ENCODE measurements around the gene DNASE2. TPM values are rescaled to one million over a fixed set of nuclear protein-coding genes. Genes with fewer than 3 reads are reported as not detected.

The DNASE2 gene
- total RNA-seq, 1 donor from 2014 or later, result 47.3 TPM

DNA sequence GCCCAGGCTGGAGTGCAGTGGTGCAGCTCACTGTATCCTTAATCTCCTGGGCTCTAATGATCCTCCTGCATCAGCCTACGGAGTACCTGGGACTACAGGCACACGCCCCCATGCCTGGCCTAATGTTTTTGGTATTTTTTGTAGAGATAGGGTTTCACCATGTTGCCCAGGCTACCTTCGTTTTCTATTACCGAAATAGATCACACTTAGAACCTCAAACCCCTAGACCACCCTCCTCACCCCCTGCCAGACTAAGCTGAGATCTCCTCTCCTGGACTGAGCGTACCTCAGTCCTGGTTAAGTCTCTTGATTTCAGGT is 5.4 kb upstream of the DNASE2 start:
- H3K36me3 Mint-ChIP-seq (ENCODE audit: unreplicated experiment), result no peaks in the 10 kb centered on the region
- no peak overlapping the region for H3K4me3 Mint-ChIP-seq (ENCODE audit: unreplicated experiment)
- no peaks in the 10 kb centered on the region for H3K9me3 Mint-ChIP-seq (ENCODE audit: unreplicated experiment)
- H3K27me3 Mint-ChIP-seq (ENCODE audit: unreplicated experiment), result peaks cover 25% of the 10 kb centered on the region
- no peak for DNase-seq (ENCODE audit: extremely low spot score, unreplicated experiment)
- H3K4me1 Mint-ChIP-seq (ENCODE audit: unreplicated experiment), result peaks cover 16% of the 10 kb centered on the region
- H3K27ac Mint-ChIP-seq (ENCODE audit: unreplicated experiment), result no peak overlapping the region
- TF ChIP-seq, protein P1, sequence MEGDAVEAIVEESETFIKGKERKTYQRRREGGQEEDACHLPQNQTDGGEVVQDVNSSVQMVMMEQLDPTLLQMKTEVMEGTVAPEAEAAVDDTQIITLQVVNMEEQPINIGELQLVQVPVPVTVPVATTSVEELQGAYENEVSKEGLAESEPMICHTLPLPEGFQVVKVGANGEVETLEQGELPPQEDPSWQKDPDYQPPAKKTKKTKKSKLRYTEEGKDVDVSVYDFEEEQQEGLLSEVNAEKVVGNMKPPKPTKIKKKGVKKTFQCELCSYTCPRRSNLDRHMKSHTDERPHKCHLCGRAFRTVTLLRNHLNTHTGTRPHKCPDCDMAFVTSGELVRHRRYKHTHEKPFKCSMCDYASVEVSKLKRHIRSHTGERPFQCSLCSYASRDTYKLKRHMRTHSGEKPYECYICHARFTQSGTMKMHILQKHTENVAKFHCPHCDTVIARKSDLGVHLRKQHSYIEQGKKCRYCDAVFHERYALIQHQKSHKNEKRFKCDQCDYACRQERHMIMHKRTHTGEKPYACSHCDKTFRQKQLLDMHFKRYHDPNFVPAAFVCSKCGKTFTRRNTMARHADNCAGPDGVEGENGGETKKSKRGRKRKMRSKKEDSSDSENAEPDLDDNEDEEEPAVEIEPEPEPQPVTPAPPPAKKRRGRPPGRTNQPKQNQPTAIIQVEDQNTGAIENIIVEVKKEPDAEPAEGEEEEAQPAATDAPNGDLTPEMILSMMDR (IDR thresholded peaks at IDR 0.05), result no peak

DNA sequence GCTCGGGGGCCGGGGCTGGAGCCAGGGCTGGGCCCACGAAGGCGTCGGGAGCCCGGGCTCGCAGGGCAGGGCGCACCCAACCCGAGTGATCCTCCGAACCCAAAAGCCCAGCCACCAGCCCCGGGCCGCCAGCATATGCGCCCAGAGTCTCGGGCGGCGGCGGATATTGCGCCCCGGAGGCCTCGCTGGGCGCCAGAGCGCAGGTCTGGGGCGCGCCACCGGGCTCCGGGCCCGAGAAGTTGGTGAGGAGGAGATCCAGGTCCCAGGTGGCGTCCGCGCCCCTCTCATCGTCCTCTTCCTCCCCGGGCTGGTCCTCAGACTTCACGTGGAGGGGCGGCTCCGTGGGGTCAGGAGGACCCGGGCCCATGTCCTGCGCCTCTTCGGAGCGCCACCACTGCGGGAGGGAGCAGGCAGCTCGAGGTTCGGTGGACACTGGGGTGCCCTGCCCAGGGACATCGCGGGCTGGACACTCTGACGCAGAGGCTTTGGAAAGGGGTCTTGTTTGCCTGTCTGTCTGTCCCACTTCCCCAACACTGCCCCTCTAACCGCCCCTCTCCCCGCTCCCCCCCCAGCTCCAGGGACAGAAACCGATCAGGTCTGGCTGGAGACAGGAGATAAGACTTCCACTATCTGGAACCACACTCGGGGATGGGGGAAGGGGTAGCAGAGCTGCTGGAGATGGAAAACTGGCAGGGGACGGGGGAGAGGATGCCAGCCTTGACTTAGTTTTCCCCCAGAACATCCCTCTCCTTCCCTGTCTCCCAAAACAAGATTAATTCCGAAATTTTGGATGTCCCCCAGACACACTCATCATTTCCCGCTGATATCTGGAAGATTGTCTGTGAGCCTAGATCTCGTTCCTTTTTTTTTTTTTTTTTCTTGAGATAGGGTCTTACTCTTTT is 4.8 kb upstream of the DNASE2 start:
- DNase-seq (ENCODE audit: extremely low spot score, unreplicated experiment), result no peak
- Mint-ChIP-seq H3K4me3 (ENCODE audit: unreplicated experiment) (no peak overlapping the region), H3K36me3 (ENCODE audit: unreplicated experiment) (no peaks in the 10 kb centered on the region), H3K27me3 (ENCODE audit: unreplicated experiment) (peaks cover 25% of the 10 kb centered on the region), H3K4me1 (ENCODE audit: unreplicated experiment) (peaks cover 13% of the 10 kb centered on the region), H3K27ac (ENCODE audit: unreplicated experiment) (no peak overlapping the region), H3K9me3 (ENCODE audit: unreplicated experiment) (no peaks in the 10 kb centered on the region)
- TF ChIP-seq, protein P1 (IDR thresholded peaks at IDR 0.05), result no peak

DNA sequence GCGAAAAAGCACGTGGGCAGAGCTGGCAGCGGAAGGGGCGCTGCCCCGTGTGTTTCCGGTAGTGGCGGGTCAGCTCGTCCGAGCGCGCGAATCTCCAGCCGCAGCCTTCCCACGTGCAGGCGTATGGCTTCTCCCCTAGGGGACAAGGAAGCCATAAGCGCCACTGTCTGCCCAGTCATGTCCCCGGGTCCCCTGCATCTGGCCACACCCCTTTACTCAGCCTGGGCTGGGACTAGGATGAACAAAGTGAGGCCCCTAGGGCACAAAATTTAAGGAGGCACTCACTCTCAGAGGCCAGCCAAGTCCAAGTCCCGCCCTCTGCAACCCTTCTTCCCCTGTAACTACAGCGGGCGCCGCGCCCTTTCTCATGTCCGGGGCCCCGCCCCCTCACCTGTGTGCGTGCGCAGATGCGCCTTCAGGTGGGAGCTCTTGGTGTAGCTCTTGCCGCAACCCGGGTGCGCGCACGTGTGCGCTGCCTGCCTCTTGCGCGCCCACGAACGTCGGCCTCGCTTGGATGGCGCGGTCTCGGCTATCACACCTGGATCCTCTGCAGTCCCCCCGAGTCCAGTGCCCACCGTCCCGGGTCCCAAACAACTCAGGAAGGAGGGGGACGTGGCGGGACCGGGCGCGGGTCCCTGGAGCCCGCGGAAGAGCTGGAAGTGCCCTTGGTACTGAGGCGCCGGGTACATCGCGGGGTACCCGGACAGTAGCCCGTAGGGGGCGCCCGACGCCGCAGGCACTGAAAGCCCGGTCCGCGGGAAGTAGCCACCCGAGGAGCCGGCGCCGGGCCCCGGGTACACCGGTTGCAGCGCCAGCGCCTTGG is 3.9 kb upstream of the DNASE2 start:
- no peaks in the 10 kb centered on the region for H3K9me3 Mint-ChIP-seq (ENCODE audit: unreplicated experiment)
- TF ChIP-seq, protein P1 (IDR thresholded peaks at IDR 0.05), result peak; percentile 60
- H3K4me1 Mint-ChIP-seq (ENCODE audit: unreplicated experiment), result peaks cover 14% of the 10 kb centered on the region
- H3K27me3 Mint-ChIP-seq (ENCODE audit: unreplicated experiment), result peaks cover 25% of the 10 kb centered on the region
- DNase-seq (ENCODE audit: extremely low spot score, unreplicated experiment), result no peak
- H3K36me3 Mint-ChIP-seq (ENCODE audit: unreplicated experiment), result no peaks in the 10 kb centered on the region
- H3K27ac Mint-ChIP-seq (ENCODE audit: unreplicated experiment), result no peak overlapping the region
- H3K4me3 Mint-ChIP-seq (ENCODE audit: unreplicated experiment), result peak overlapping the region; percentile 47

DNA sequence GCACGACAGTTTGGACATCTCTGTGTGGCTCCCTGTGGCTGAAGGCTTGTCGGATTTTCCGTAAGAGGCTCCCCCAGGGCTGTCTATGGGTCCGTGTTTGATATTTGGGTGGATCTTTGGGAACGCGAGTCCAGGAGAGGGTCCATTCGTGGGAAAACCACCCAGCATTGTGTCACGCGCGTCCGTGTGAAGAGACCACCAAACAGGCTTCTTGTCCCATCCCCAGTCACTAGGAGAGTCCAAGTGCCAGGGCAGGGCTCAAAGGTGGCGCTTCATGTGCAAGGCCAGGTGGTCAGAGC is 3.3 kb upstream of the DNASE2 start:
- DNase-seq (ENCODE audit: extremely low spot score, unreplicated experiment), result no peak
- H3K4me3 Mint-ChIP-seq (ENCODE audit: unreplicated experiment), result no peak overlapping the region
- H3K4me1 Mint-ChIP-seq (ENCODE audit: unreplicated experiment), result peaks cover 15% of the 10 kb centered on the region
- H3K9me3 Mint-ChIP-seq (ENCODE audit: unreplicated experiment), result no peaks in the 10 kb centered on the region
- H3K27ac Mint-ChIP-seq (ENCODE audit: unreplicated experiment), result no peak overlapping the region
- peaks cover 25% of the 10 kb centered on the region for H3K27me3 Mint-ChIP-seq (ENCODE audit: unreplicated experiment)
- no peaks in the 10 kb centered on the region for H3K36me3 Mint-ChIP-seq (ENCODE audit: unreplicated experiment)
- TF ChIP-seq, protein P1 (IDR thresholded peaks at IDR 0.05), result no peak

DNA sequence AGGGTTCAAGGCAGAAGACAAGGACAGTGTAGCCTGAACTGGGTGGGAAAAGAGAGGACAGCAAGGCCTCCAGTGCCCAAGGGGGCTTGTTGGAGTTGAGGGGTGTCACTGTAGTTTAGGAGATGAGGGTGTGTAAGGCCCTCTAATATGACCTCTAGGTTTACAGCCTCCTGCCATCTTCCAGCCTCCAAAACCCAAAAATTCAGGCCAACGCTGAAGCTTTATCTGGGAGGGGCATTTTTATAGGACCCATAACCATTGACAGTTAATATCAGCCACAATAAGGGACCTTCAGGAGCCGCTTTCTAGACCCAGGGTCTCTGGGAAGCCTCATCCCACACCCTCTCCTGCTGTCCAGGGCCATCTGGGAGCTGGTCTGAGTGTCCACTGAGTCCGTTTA is 3.0 kb upstream of the DNASE2 start:
- TF ChIP-seq, protein P1 (IDR thresholded peaks at IDR 0.05), result no peak
- Mint-ChIP-seq H3K4me3 (ENCODE audit: unreplicated experiment) (no peak overlapping the region), H3K36me3 (ENCODE audit: unreplicated experiment) (no peaks in the 10 kb centered on the region), H3K27me3 (ENCODE audit: unreplicated experiment) (peaks cover 25% of the 10 kb centered on the region), H3K9me3 (ENCODE audit: unreplicated experiment) (no peaks in the 10 kb centered on the region), H3K4me1 (ENCODE audit: unreplicated experiment) (peaks cover 15% of the 10 kb centered on the region), H3K27ac (ENCODE audit: unreplicated experiment) (no peak overlapping the region)
- DNase-seq (ENCODE audit: extremely low spot score, unreplicated experiment), result no peak

Data from osteocyte (in vitro differentiated cells).